ENCODE measurements around the gene TRIM33. TPM values are rescaled to one million over a fixed set of nuclear protein-coding genes. Genes with fewer than 3 reads are reported as not detected.

Gene TRIM33
- total RNA-seq, 1 donor from 2014 or later, result 36.2 TPM

DNA sequence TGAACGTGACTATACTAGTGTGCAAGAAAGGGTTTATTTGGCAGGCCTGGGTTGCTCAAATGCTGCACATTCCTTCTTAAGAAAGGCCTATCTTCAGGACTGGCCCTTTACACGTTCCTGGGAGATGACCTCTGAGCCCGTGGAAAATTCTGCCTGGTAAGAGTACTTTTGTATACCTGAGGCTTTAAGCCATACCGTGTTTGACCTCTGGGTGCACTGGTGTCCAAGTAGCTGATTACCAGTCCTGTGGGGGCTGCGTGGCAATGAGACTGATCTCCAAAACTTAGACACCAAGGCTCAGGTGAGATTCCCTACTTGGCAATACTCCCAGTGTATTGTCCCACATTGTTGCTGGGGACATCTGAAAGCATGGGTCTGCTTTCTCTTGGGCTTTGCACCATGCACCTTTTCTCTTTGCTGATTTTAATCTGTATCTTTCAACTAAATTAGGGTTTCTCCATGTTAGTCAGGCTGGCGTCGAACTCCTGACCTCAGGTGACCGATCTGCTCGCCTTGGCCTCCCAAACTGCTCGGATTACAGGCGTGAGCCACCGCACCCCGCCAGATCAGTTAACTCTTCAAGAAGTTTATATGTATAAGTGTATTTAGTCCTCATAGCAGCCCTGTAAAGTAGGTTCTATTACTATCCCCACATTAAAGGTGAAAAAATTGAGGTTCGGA lies 44.5 kb downstream of the TRIM33 start:
- H3K9me3 Mint-ChIP-seq (ENCODE audit: unreplicated experiment), result no peaks in the 10 kb centered on the region
- H3K4me1 Mint-ChIP-seq (ENCODE audit: unreplicated experiment), result peaks cover 21% of the 10 kb centered on the region
- no peak overlapping the region for H3K27ac Mint-ChIP-seq (ENCODE audit: unreplicated experiment)
- no peaks in the 10 kb centered on the region for H3K36me3 Mint-ChIP-seq (ENCODE audit: low read depth, unreplicated experiment)
- H3K4me3 Mint-ChIP-seq (ENCODE audit: unreplicated experiment), result no peak overlapping the region
- no peak for DNase-seq (ENCODE audit: low spot score)
- TF ChIP-seq, protein P1, sequence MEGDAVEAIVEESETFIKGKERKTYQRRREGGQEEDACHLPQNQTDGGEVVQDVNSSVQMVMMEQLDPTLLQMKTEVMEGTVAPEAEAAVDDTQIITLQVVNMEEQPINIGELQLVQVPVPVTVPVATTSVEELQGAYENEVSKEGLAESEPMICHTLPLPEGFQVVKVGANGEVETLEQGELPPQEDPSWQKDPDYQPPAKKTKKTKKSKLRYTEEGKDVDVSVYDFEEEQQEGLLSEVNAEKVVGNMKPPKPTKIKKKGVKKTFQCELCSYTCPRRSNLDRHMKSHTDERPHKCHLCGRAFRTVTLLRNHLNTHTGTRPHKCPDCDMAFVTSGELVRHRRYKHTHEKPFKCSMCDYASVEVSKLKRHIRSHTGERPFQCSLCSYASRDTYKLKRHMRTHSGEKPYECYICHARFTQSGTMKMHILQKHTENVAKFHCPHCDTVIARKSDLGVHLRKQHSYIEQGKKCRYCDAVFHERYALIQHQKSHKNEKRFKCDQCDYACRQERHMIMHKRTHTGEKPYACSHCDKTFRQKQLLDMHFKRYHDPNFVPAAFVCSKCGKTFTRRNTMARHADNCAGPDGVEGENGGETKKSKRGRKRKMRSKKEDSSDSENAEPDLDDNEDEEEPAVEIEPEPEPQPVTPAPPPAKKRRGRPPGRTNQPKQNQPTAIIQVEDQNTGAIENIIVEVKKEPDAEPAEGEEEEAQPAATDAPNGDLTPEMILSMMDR (IDR thresholded peaks at IDR 0.05; ENCODE audit: unreplicated experiment), result no peak
- peaks cover 1% of the 10 kb centered on the region for H3K27me3 Mint-ChIP-seq (ENCODE audit: unreplicated experiment)

DNA sequence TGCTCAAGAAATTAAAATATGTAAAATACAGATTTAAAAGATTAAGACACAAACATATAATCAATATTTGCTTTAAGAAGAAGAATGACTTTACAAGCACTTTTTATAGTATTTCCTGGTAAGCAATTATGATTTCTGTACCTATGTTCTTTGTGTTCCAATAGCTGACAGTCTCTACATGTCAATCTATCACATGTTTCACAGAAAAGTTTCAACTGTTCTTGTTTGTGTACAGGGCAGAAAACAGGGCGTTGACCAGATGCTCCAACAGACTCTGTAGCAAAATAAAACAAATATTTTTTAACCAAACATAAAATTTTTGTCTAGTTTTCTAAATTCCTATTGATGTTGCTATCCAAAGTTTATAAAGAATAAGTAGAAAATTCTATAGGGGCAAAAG lies 48.0 kb downstream of the TRIM33 start:
- no peak overlapping the region for H3K27ac Mint-ChIP-seq (ENCODE audit: unreplicated experiment)
- no peaks in the 10 kb centered on the region for H3K9me3 Mint-ChIP-seq (ENCODE audit: unreplicated experiment)
- peaks cover 1% of the 10 kb centered on the region for H3K27me3 Mint-ChIP-seq (ENCODE audit: unreplicated experiment)
- TF ChIP-seq, protein P1 (IDR thresholded peaks at IDR 0.05; ENCODE audit: unreplicated experiment), result no peak
- DNase-seq (ENCODE audit: low spot score), result no peak
- H3K4me3 Mint-ChIP-seq (ENCODE audit: unreplicated experiment), result no peak overlapping the region
- H3K36me3 Mint-ChIP-seq (ENCODE audit: low read depth, unreplicated experiment), result peaks cover 18% of the 10 kb centered on the region
- H3K4me1 Mint-ChIP-seq (ENCODE audit: unreplicated experiment), result peaks cover 23% of the 10 kb centered on the region

DNA sequence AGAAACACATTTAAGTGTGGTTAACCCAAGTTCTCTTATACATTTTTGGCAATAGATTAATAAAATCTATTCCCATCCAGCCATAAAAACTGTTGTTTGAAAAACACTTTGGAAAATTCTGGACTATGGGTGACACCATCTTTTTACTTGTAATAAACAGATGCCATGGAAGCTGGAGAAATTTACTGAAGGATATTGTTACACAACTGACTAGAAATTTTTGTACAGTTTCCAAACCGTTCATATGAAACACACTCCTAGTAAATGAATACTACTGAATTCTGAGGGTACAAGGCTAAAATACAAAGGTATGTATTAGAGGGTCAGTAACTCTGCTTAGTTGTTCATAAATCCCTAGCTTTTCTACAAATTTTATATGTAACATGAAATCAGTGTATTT lies 48.7 kb downstream of the TRIM33 start:
- no peak for DNase-seq (ENCODE audit: low spot score)
- H3K4me3 Mint-ChIP-seq (ENCODE audit: unreplicated experiment), result no peak overlapping the region
- TF ChIP-seq, protein P1 (IDR thresholded peaks at IDR 0.05; ENCODE audit: unreplicated experiment), result no peak
- H3K4me1 Mint-ChIP-seq (ENCODE audit: unreplicated experiment), result peaks cover 18% of the 10 kb centered on the region
- H3K9me3 Mint-ChIP-seq (ENCODE audit: unreplicated experiment), result no peaks in the 10 kb centered on the region
- no peak overlapping the region for H3K27ac Mint-ChIP-seq (ENCODE audit: unreplicated experiment)
- peaks cover 18% of the 10 kb centered on the region for H3K36me3 Mint-ChIP-seq (ENCODE audit: low read depth, unreplicated experiment)
- peaks cover 1% of the 10 kb centered on the region for H3K27me3 Mint-ChIP-seq (ENCODE audit: unreplicated experiment)

DNA sequence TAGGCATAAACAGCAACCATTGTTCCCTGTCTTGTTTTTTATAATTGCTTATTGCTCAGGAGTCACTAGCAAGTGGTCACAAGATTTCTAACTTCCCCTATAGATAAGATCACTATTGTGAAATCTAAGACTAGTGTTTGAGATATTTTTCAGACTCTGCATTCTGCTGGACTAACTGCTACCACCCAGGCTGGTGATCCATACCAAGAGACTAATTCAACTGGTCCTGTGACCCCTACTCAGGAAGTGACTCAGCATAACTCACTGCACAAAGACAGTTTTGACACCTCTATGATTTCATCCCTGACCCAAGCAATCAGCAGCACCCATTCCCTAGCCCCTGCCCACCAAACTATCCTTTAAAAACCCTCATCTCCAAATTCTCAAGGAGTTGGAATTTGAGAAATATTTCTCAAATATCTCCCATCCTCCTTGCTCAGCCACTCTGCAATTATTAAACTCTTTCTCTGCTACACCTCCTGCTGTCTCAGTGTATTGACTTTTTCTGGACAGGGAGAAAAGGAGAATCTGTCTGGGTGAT lies 52.7 kb downstream of the TRIM33 start:
- TF ChIP-seq, protein P1 (IDR thresholded peaks at IDR 0.05; ENCODE audit: unreplicated experiment), result no peak
- H3K4me1 Mint-ChIP-seq (ENCODE audit: unreplicated experiment), result peaks cover 8% of the 10 kb centered on the region
- no peaks in the 10 kb centered on the region for H3K27me3 Mint-ChIP-seq (ENCODE audit: unreplicated experiment)
- peaks cover 18% of the 10 kb centered on the region for H3K36me3 Mint-ChIP-seq (ENCODE audit: low read depth, unreplicated experiment)
- no peak overlapping the region for H3K4me3 Mint-ChIP-seq (ENCODE audit: unreplicated experiment)
- peak overlapping the region; percentile 20 for H3K27ac Mint-ChIP-seq (ENCODE audit: unreplicated experiment)
- no peaks in the 10 kb centered on the region for H3K9me3 Mint-ChIP-seq (ENCODE audit: unreplicated experiment)
- DNase-seq (ENCODE audit: low spot score), result no peak

DNA sequence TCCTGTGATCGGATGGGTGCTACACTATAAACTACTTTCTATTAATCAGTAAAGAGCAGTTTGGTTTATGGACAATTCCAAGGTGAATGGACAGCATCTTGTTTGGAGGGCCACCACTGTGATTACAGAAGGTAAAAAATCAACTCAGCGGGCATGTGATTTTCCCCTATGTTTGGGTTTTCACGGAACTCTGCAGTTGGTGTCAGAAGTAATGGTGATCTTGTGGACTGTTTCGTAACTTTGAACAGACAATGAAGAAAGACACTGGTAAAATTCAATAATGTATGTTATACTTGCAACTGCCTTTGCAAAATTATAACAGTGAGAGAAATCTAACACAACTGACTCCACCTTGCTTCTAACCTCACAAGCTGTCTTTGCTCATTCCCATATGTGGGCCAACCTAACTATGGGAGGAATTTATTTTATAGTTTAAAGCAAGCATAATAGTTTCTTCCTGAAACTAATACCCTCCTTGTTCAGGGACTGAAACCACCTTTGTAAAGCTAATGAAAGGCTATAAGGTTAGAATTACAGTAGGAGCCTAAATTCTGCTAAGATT lies 53.2 kb downstream of the TRIM33 start:
- Mint-ChIP-seq H3K4me3 (ENCODE audit: unreplicated experiment) (no peak overlapping the region), H3K9me3 (ENCODE audit: unreplicated experiment) (no peaks in the 10 kb centered on the region), H3K27me3 (ENCODE audit: unreplicated experiment) (no peaks in the 10 kb centered on the region), H3K36me3 (ENCODE audit: low read depth, unreplicated experiment) (peaks cover 20% of the 10 kb centered on the region), H3K4me1 (ENCODE audit: unreplicated experiment) (peaks cover 8% of the 10 kb centered on the region), H3K27ac (ENCODE audit: unreplicated experiment) (no peak overlapping the region)
- DNase-seq (ENCODE audit: low spot score), result no peak
- TF ChIP-seq, protein P1 (IDR thresholded peaks at IDR 0.05; ENCODE audit: unreplicated experiment), result no peak
